Measurements from ENCODE around the gene MBD6. TPM values are rescaled to one million over a fixed set of nuclear protein-coding genes. Genes with fewer than 3 reads are reported as not detected.

The MBD6 gene
- total RNA-seq, 1 experiment from 2014 or later, result 66.8 TPM

DNA sequence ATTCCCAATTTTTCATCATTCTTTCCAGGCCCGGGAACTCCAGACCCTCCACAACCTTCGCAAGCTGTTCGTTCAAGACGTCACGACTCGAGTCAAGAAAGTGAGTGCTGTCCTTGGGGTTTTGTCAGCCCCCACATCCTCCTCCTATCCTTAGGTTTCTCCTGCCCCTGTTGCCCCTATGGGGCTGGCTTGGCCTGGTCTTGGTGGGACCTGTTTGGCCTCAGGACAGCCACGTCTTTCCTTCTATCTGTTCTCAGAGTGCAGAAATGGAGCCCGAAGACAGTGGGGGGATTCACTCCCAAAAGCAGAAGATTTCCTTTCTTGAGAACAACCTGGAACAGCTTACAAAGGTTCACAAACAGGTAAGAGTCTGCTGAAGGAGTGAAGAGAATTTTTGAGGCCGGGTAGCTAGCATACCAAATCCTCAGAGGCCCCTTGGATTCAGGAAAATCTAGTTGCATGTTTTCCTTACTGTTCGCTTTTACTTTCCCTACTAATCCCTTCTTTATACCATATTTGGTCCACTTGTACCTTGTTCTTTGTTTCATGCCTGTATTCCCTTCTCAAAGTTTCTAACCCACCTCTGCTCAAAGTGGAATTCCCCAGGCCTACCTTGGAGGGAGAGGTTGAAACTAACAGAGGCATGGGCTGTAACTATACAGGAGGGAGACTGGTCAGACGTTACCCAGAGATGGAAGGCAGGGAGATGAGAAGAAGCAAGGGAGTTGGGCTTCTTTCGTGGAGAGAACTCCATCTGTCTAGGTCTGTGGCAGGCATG lies 55.5 kb downstream of the MBD6 start:
- Histone ChIP-seq H3K4me1 (ENCODE audit: insufficient read depth, low read length) (no peaks in the 10 kb centered on the region), H3T11ph (ENCODE audit: low read length) (no peak overlapping the region), H3K4ac (ENCODE audit: low read depth, low read length) (no peak overlapping the region), H2BK15ac (ENCODE audit: low read depth, low read length) (no peak overlapping the region), H4K5ac (ENCODE audit: insufficient read length, low read depth, low read length) (no peak overlapping the region), H3K14ac (ENCODE audit: insufficient read depth, low read length) (no peak overlapping the region), H3K56ac (ENCODE audit: insufficient read length, low read depth, low read length) (no peak overlapping the region), H3K9ac (ENCODE audit: extremely low read depth, insufficient read length, low read length) (no peak overlapping the region), H2BK12ac (ENCODE audit: insufficient read length, low read depth, low read length) (no peak overlapping the region), H3K23ac (ENCODE audit: insufficient read length, low read depth, low read length) (no peak overlapping the region), H2AK5ac (ENCODE audit: insufficient read length, low read length) (no peak overlapping the region), H3K79me2 (ENCODE audit: insufficient read depth, low read length) (0 out of 2 replicates have a peak, but pooled peaks cover 2% of the 10 kb centered on the region), H2AFZ (ENCODE audit: low read length) (no peak overlapping the region), H3K23me2 (ENCODE audit: insufficient read length, low read depth, low read length, poor library complexity, severe bottlenecking) (no peaks in the 10 kb centered on the region), H3K9me3 (ENCODE audit: control insufficient read depth, low read depth, low read length) (no peaks in the 10 kb centered on the region), H4K20me1 (ENCODE audit: control insufficient read depth, insufficient read depth, insufficient read length) (no peaks in the 10 kb centered on the region), H4K91ac (ENCODE audit: insufficient read length, low read depth, low read length) (no peak overlapping the region), H4K8ac (replicated peaks; ENCODE audit: insufficient read length, low read depth, low read length) (no peak overlapping the region), H2BK5ac (ENCODE audit: insufficient read length, low read length) (no peak overlapping the region), H3K79me1 (ENCODE audit: insufficient read depth, low read depth, low read length, poor library complexity, severe bottlenecking) (no peaks in the 10 kb centered on the region), H2BK20ac (ENCODE audit: low read depth, low read length, poor library complexity, severe bottlenecking) (no peak overlapping the region), H3K27ac (ENCODE audit: insufficient read length, low read depth, low read length) (no peak overlapping the region), H3K18ac (ENCODE audit: insufficient read length, low read depth, low read length) (no peak overlapping the region), H3K4me2 (ENCODE audit: insufficient read depth, insufficient read length, low read length) (no peak overlapping the region), H3K27me3 (ENCODE audit: insufficient read depth, low read length) (no peaks in the 10 kb centered on the region), H2BK120ac (ENCODE audit: low read depth, low read length, poor library complexity, severe bottlenecking) (no peak overlapping the region)
- no peak overlapping the region for H3K4me3 Mint-ChIP-seq
- no CpG with 5 or more reads among the region's 12 CpGs for WGBS (ENCODE audit: extremely low coverage, insufficient read length, low lambda C conversion rate)
- no peaks in the 10 kb centered on the region for H3K27me3 Mint-ChIP-seq (ENCODE audit: low read depth)
- H3K9me3 Mint-ChIP-seq, result no peaks in the 10 kb centered on the region
- peaks cover 40 to 78% (median 61%) of the 10 kb centered on the region in 3 experiments; a peak in 6 of 7 replicates for H3K36me3 Mint-ChIP-seq (ENCODE audit: insufficient read depth in 1 of 3, low read depth in 3 of 3)
- no peak overlapping the region; a peak in 1 of 7 replicates for H3K27ac Mint-ChIP-seq
- no peaks in the 10 kb centered on the region for H3K4me1 Mint-ChIP-seq
- TF ChIP-seq CTCF (conservative IDR thresholded peaks at IDR 0.05), result no peak
- no peak for DNase-seq

All from H9 (cell line).